H1 (cell line): Measurements from ENCODE around the gene SLIT3. TPM values are rescaled to one million over a fixed set of nuclear protein-coding genes. Genes with fewer than 3 reads are reported as not detected.

Experiments used
- CTCF ChIA-PET: fragments of 300-600 bp; sonication (Branson Sonifier 250); formaldehyde crosslinking; loops from one replicate; lab custom pipeline; 2021; ENCODE audit not compliant: partially characterized antibody; lab: Charles Lee
- POLR2A ChIA-PET: fragments of 300-600 bp; sonication (Branson Sonifier 250); formaldehyde crosslinking; loops from one replicate; lab custom pipeline; 2021; ENCODE audit warnings: inconsistent platforms; ENCODE audit not compliant: partially characterized antibody; lab: Charles Lee
- DNase-seq, 2 experiments: peaks; one replicate each; pipeline versions ENCODE4 v3.0.0 to v3.0.0-alpha.2; 2010 to 2022; ENCODE audit warnings: low spot score in 2 of 2, low read depth in 1 of 2, mixed read lengths in 1 of 2
- FAIRE-seq: peaks from 2 replicates; lab custom pipeline; 2011; peaks lifted over from hg19 to GRCh38; lab: Jason Lieb, UNC
- H2AFZ ChIP-seq: 2 replicates; pipeline ENCODE4 v1.8.1; 2012; ENCODE audit warnings: low read length, inconsistent platforms
- H2AK5ac ChIP-seq: 2 replicates; pipeline ENCODE4 v1.6.1; 2013; ENCODE audit warnings: low read depth, low read length
- H2BK120ac ChIP-seq: replicated peaks from 2 replicates; pipeline ENCODE3; 2013; ENCODE audit warnings: low read depth, low read length, inconsistent platforms
- H2BK12ac ChIP-seq: 2 replicates; pipeline ENCODE4 v1.6.1; 2013; ENCODE audit warnings: low read depth, low read length
- H2BK15ac ChIP-seq: 2 replicates; pipeline ENCODE4 v1.6.1; 2013; ENCODE audit warnings: low read length
- H2BK20ac ChIP-seq: 2 replicates; pipeline ENCODE4 v1.6.1; 2013; ENCODE audit warnings: low read length
- H2BK5ac ChIP-seq: 2 replicates; pipeline ENCODE4 v1.6.1; 2013; ENCODE audit warnings: low read depth, low read length
- H3K14ac ChIP-seq: 2 replicates; pipeline ENCODE4 v1.6.1; 2013; ENCODE audit warnings: inconsistent platforms; ENCODE audit not compliant: insufficient read length
- H3K18ac ChIP-seq: 2 replicates; pipeline ENCODE4 v1.6.1; 2013; ENCODE audit warnings: low read length; ENCODE audit errors: extremely low read depth
- H3K23ac ChIP-seq: 2 replicates; pipeline ENCODE4 v1.6.1; 2013; ENCODE audit warnings: inconsistent platforms; ENCODE audit not compliant: insufficient read length
- H3K23me2 ChIP-seq: 2 replicates; pipeline ENCODE4 v1.6.1; 2013; ENCODE audit warnings: low read depth, low read length
- H3K27ac ChIP-seq: 2 replicates; pipeline ENCODE4 v1.6.1; 2011; ENCODE audit warnings: low read depth, low read length, inconsistent platforms
- H3K27me3 ChIP-seq, 4 experiments: replicated peaks in 1 of 4; 1 replicate in 1 of 4; 2 replicates in 3 of 4; pipeline versions ENCODE4 v1.6.1 to v1.8.1; 2011 to 2013; ENCODE audit warnings: low read length in 3 of 4, mild to moderate bottlenecking in 3 of 4, inconsistent platforms in 2 of 4, mixed read lengths in 2 of 4, moderate library complexity in 1 of 4; ENCODE audit not compliant: control insufficient read depth in 3 of 4, insufficient read depth in 3 of 4; ENCODE audit errors: extremely low read depth in 1 of 4
- H3K36me3 ChIP-seq, 4 experiments: 2 replicates each; pipeline versions ENCODE4 v1.6.1 to v1.8.1; 2011 to 2013; ENCODE audit warnings: mild to moderate bottlenecking in 4 of 4, low read length in 3 of 4, moderate library complexity in 2 of 4, control low read depth in 1 of 4, inconsistent platforms in 1 of 4; ENCODE audit not compliant: insufficient read depth in 4 of 4, control insufficient read depth in 2 of 4
- H3K4ac ChIP-seq: replicated peaks from 2 replicates; pipeline ENCODE3; 2013; ENCODE audit warnings: low read length, low read depth, mixed read lengths, inconsistent platforms; ENCODE audit not compliant: insufficient read length
- H3K4me1 ChIP-seq, 4 experiments: replicated peaks in 1 of 4; 1 replicate in 1 of 4; 2 replicates in 3 of 4; pipeline versions ENCODE4 v1.6.1 to v1.8.1; 2011 to 2013; ENCODE audit warnings: low read length in 3 of 4, inconsistent platforms in 2 of 4, mixed read lengths in 1 of 4; ENCODE audit not compliant: insufficient read depth in 4 of 4, control insufficient read depth in 3 of 4
- H3K4me2 ChIP-seq, 2 experiments: 2 replicates each; pipeline versions ENCODE4 v1.6.1 to v1.8.1; 2011 to 2013; ENCODE audit warnings: low read depth in 2 of 2, low read length in 2 of 2, control low read depth in 1 of 2, inconsistent platforms in 1 of 2, mild to moderate bottlenecking in 1 of 2; ENCODE audit not compliant: insufficient read depth in 1 of 2
- H3K4me3 ChIP-seq, 4 experiments: fragments of 200-600, 300-600 bp in 1 of 4; sonication (generic), shearing (Covaris generic), sonication (Bioruptor Twin) in 1 of 4; 2 replicates each; pipeline versions ENCODE4 v1.5.1 to v1.8.1; 2011 to 2016; ENCODE audit warnings: low read length in 4 of 4, low read depth in 3 of 4, control low read depth in 2 of 4, inconsistent platforms in 2 of 4, mild to moderate bottlenecking in 2 of 4, mixed read lengths in 1 of 4, moderate library complexity in 1 of 4; ENCODE audit not compliant: insufficient read depth in 2 of 4; ENCODE audit errors: extremely low read depth in 1 of 4
- H3K56ac ChIP-seq: replicated peaks from 2 replicates; pipeline ENCODE3; 2013; ENCODE audit warnings: low read depth, mild to moderate bottlenecking, mixed read lengths, low read length, inconsistent platforms; ENCODE audit not compliant: insufficient read length
- H3K79me1 ChIP-seq: 2 replicates; pipeline ENCODE4 v1.6.1; 2013; ENCODE audit warnings: low read depth, low read length, control low read depth
- H3K79me2 ChIP-seq, 2 experiments: 2 replicates each; pipeline versions ENCODE4 v1.6.1 to v1.8.1; 2012 to 2013; ENCODE audit warnings: low read length in 2 of 2, mild to moderate bottlenecking in 2 of 2, inconsistent platforms in 1 of 2; ENCODE audit not compliant: insufficient read depth in 2 of 2, control insufficient read depth in 1 of 2
- H3K9ac ChIP-seq, 4 experiments: replicated peaks in 1 of 4; 1 replicate in 1 of 4; 2 replicates in 3 of 4; pipeline versions ENCODE4 v1.6.1 to v1.8.1; 2011 to 2013; ENCODE audit warnings: low read depth in 3 of 4, low read length in 3 of 4, control low read depth in 2 of 4, mild to moderate bottlenecking in 2 of 4, moderate library complexity in 2 of 4, inconsistent platforms in 1 of 4; ENCODE audit errors: extremely low read depth in 1 of 4
- H3K9me3 ChIP-seq, 2 experiments: 2 replicates each; pipeline versions ENCODE4 v1.6.1 to v1.8.1; 2012 to 2013; ENCODE audit warnings: mild to moderate bottlenecking in 2 of 2, moderate library complexity in 2 of 2, control low read depth in 1 of 2, inconsistent platforms in 1 of 2, low read depth in 1 of 2, low read length in 1 of 2, mixed read lengths in 1 of 2; ENCODE audit not compliant: insufficient read depth in 2 of 2
- H4K20me1 ChIP-seq, 2 experiments: replicated peaks in 1 of 2; 2 replicates each; pipeline versions ENCODE3 to v1.8.1; 2011 to 2013; ENCODE audit warnings: inconsistent platforms in 2 of 2, low read length in 2 of 2, mild to moderate bottlenecking in 1 of 2; ENCODE audit not compliant: insufficient read depth in 2 of 2, control insufficient read depth in 1 of 2
- H4K5ac ChIP-seq: 2 replicates; pipeline ENCODE4 v1.6.1; 2013; ENCODE audit warnings: low read length, low read depth, mixed read lengths, inconsistent platforms; ENCODE audit not compliant: insufficient read length
- H4K8ac ChIP-seq: 2 replicates; pipeline ENCODE4 v1.8.0; 2013; ENCODE audit warnings: mild to moderate bottlenecking, moderate library complexity, low read length, inconsistent platforms; ENCODE audit not compliant: insufficient read depth; ENCODE audit errors: extremely low read depth
- H4K91ac ChIP-seq: replicated peaks from 2 replicates; pipeline ENCODE3; 2013; ENCODE audit warnings: low read length, mixed read lengths, inconsistent platforms; ENCODE audit not compliant: insufficient read length
- ASH2L ChIP-seq: fragments of 200-600, 300-600 bp; sonication (generic); IDR thresholded peaks from one replicate; pipeline ENCODE4 v1.7.1; 2017; ENCODE audit warnings: low read length
- CEBPB ChIP-seq: IDR thresholded peaks from 2 replicates; pipeline ENCODE4 v1.6.1; 2012; ENCODE audit warnings: low read depth, low read length
- EZH2 ChIP-seq: fragments of 200-600 bp; sonication (generic); IDR thresholded peaks from 2 replicates; pipeline ENCODE4 v1.7.1; 2012; ENCODE audit warnings: low read depth, mild to moderate bottlenecking, moderate library complexity, low read length, inconsistent platforms; ENCODE audit not compliant: severe bottlenecking
- JUND ChIP-seq: IDR thresholded peaks from 2 replicates; pipeline ENCODE4 v1.6.1; 2011; ENCODE audit warnings: mild to moderate bottlenecking, improper control_type of control experiment, low read length
- SP4 ChIP-seq: IDR thresholded peaks from 2 replicates; pipeline ENCODE4 v1.6.1; 2012; ENCODE audit warnings: low read length, inconsistent platforms
- SRF ChIP-seq: IDR thresholded peaks from 2 replicates; pipeline ENCODE4 v1.6.1; 2011; ENCODE audit warnings: mild to moderate bottlenecking, low read depth, low read length, moderate library complexity
- TCF12 ChIP-seq: IDR thresholded peaks from 2 replicates; pipeline ENCODE4 v1.6.1; 2011; ENCODE audit warnings: low read depth, mild to moderate bottlenecking, low read length
- WGBS, 2 experiments: shearing (Covaris generic) in 1 of 2; methylation state at CpG; one replicate each; pipeline versions ENCODE4 v1.1.6 to v1.1.7; 2013 to 2015; ENCODE audit warnings: low lambda C conversion rate in 2 of 2, mixed read lengths in 2 of 2, inconsistent platforms in 1 of 2, low coverage in 1 of 2, missing lambda C conversion rate in 1 of 2; ENCODE audit not compliant: insufficient replicate concordance in 2 of 2, insufficient coverage in 1 of 2, insufficient read length in 1 of 2; ENCODE audit errors: extremely low coverage in 1 of 2, missing lambda C conversion rate in 1 of 2; 5-methylcytosine and 5-hydroxymethylcytosine counted together
- polyA plus RNA-seq, 7 experiments: library from polyadenylated mRNA; depleted of rRNA in 3 of 7; stranded (reverse) in 5 of 7; unstranded in 2 of 7; fragments of >200 nt in 5 of 7; fragments of 200-250 nt in 2 of 7; gene quantifications; 1 replicate in 5 of 7; 2 replicates in 1 of 7; 4 replicates in 1 of 7; pipeline versions ENCODE4 v1.2.1 to v1.2.3, GENCODE V29; 2011 to 2013; ENCODE audit warnings: missing spikeins in 2 of 7, mixed read lengths in 2 of 7
- total RNA-seq: library from RNA; stranded (reverse); fragmentation: NEBNext Ultra II Directional; extraction: Animal tissue kit (Norgen Biotek cat#: 25700); gene quantifications from 2 replicates; pipeline ENCODE4 v1.2.1, GENCODE V29; 2021

The SLIT3 gene
- total and polyA plus RNA-seq, 2 of the 8 experiments (the other 6 are each of a cell fraction or from before 2014, with no cell fraction given), result 1.1 to 1.2 TPM

DNA sequence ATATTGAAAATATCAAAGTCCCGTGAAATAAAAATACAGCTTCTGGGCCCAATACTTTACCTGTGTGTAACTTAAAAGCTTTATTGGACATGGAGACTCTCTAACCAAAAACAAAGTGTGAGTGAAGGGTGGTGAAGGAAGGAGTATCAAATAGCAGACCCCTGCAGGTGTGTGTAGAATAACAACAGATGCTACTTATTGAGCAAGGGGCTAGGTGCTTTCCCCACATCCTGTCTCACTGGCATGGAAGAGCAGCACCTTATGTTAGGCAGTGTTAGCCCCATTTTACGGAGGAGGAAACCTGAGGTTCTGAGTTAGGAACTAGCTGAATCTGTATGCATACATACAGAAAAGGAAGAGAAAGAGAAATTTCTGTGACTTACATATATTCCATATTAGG, 21.8 kb downstream of the SLIT3 start:
- no peaks in the 10 kb centered on the region for H3K36me3 ChIP-seq
- H4K20me1 ChIP-seq, result no peaks in the 10 kb centered on the region
- H3K14ac ChIP-seq, result no peak overlapping the region
- FAIRE-seq (peak; percentile 93), DNase-seq (no peak)
- peak overlapping the region in 1 of 2 experiments; percentile 6; a peak in 2 of 4 replicates for H3K4me2 ChIP-seq
- no peak overlapping the region for H2AK5ac ChIP-seq
- H3K18ac ChIP-seq, result no peak overlapping the region
- H3K56ac ChIP-seq, result no peak overlapping the region
- H4K8ac ChIP-seq, result no peak overlapping the region
- H3K9ac ChIP-seq, result no peak overlapping the region
- H3K79me2 ChIP-seq, result no peaks in the 10 kb centered on the region
- no peak overlapping the region for H4K5ac ChIP-seq
- no peak overlapping the region for H3K4ac ChIP-seq
- H2BK12ac ChIP-seq, result no peak overlapping the region
- H3K27ac ChIP-seq, result no peak overlapping the region
- no peak overlapping the region for H2BK120ac ChIP-seq
- TF ChIP-seq SP4, result no peak
- TF ChIP-seq CEBPB, result peak; percentile 93
- TF ChIP-seq JUND, result 0 out of 2 replicates have a peak, but pooled peaks have one; percentile 10
- no peak for TF ChIP-seq ASH2L
- no peak for TF ChIP-seq SRF
- no peak for TF ChIP-seq EZH2
- peak; percentile 49; the same call in 1 of the 2 replicates for TF ChIP-seq TCF12
- no peaks in the 10 kb centered on the region for H3K79me1 ChIP-seq
- POLR2A ChIA-PET, result no interaction called here
- no peak overlapping the region for H4K91ac ChIP-seq
- CTCF ChIA-PET, result interaction anchor here (1.1 to 3.1 kb wide), 11 partner anchors 8 to 291 kb away, joined by 3 to 16 read pairs (median 5); partner anchors contain the start of gene SLIT3
- peaks cover 0 to 14% (median 5%) of the 10 kb centered on the region in 4 experiments; a peak in 5 of 7 replicates for H3K4me1 ChIP-seq
- H3K23ac ChIP-seq, result no peak overlapping the region
- no peak overlapping the region for H2BK15ac ChIP-seq
- H2BK20ac ChIP-seq, result no peak overlapping the region
- H3K23me2 ChIP-seq, result no peaks in the 10 kb centered on the region
- H3K9me3 ChIP-seq, result no peaks in the 10 kb centered on the region
- H2BK5ac ChIP-seq, result no peak overlapping the region
- WGBS, 2 experiments, result 70% methylated on average over 2 of the region's 2 CpGs; no CpG with 5 or more reads in 1 of the 2 experiments
- H2AFZ ChIP-seq, result no peak overlapping the region
- no peaks in the 10 kb centered on the region; a peak in 1 of 7 replicates for H3K27me3 ChIP-seq
- no peak overlapping the region for H3K4me3 ChIP-seq
